D341Med (cell line): ENCODE data around the gene ERGIC1.
A peak's percentile ranks its signal among the peaks of the same experiment; 100 is the strongest.
"Not testable (repeated sequence)": the region's sequence is repeated elsewhere in the genome, so short reads cannot be mapped to it uniquely, and the experiment has no call there.

Source experiments
- DNase-seq: peaks from one replicate; pipeline ENCODE4 v3.0.0; 2012; ENCODE audit warnings: low spot score

Gene ERGIC1, protein sequence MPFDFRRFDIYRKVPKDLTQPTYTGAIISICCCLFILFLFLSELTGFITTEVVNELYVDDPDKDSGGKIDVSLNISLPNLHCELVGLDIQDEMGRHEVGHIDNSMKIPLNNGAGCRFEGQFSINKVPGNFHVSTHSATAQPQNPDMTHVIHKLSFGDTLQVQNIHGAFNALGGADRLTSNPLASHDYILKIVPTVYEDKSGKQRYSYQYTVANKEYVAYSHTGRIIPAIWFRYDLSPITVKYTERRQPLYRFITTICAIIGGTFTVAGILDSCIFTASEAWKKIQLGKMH

DNA sequence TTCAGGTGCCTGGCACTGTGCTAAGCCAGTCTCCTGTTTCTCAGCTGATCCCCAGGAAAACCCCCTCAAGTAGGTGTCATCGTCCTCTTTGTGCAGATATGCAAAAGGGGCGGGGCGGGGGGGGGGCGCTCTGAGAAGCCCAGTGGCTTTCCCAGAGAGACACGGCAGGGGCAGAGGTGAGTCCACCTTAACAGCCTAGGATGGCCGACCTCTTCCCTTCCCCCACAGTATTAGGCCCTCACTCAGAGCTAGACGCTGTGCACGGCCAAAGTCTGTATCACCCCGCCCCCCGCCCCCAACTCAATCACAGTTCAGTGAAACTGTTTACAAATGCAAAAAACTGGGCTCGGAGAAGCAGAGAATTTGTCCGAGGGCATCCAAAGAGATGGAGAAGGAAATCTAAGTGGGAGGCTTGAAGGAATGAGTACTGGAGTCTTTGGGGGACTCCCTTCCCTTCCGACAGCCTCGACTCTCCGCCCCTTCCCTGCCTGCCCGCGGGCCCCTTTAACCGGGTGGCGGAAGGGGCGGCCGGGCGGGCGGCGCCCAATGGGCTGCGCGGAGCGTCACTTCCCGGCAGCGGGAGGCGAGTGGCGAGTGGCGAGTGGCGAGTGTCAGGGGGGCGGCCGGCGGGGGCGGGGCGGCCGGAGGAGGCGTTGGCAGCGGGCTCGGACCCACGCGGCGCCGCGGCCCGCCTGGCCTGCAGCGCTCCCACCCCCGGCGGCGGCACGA lies at the start of gene ERGIC1:
Gene ERGIC1, plus strand, starts transcription at position 566 of the 729 bp plus-strand sequence. Its CDS starts 163 bp downstream, at position 729.
- peak; percentile 92 for DNase-seq

DNA sequence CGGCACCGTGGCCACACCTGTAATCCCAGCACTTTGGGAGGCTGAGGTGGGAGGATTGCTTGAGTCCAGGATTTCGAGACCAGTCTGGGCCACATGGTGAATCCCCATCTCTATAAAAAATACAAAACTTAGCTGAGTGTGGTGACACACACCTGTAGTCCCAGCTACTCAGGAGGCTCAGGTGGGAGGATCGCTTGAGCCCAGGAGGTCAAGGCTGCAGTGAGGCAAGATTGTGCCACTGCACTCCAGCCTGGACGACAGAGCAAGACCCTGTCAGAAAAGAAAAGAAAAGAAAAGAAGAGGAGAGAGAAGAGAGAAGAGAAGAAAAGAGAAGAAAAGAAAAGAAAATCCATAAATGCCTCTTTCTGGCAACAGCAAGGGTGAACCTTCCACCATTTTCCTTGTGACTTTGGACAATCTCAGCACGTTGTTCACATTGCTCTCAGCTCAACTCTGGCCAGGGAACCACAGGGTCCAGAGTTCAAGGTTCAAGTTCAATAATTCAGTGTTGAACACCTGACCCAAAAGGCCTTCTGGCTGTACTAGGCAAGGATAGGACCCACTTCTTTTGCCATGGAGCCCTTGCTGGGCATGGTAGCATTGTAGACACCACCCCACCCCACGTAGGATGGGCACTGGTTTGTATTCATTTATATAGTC lies 48.5 kb upstream of the ERGIC1 start:
- no peak for DNase-seq

DNA sequence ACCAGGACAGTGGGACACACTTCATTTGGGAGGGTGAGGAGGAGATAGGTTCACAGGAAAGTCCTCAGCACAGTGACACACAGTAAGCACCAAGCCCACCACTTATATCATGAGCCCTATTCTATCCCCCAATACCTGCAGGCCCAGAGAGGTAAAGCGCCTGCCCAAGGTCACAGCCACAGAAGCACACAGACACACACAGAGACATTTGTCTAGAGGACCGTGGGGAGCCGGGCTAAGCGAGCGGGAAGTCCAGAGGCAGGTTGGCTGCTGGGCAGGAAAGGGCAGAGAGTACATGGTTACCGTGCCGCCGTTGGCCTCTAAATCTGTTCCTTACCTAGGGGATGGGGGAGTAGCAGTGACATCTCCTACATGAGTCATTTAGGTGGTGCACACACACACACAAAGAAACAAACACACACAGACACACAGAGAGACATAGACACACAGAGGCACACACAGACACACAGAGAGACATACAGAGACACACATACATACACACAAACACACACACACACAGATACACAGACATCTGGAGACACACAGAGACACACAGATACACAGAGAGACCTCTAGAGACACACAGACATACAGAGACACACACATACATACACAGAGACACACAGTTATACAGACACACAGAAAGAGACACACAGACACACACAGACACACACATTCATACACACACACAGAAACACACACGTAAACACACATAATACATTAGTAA lies 47.2 kb upstream of the ERGIC1 start:
- no peak for DNase-seq

DNA sequence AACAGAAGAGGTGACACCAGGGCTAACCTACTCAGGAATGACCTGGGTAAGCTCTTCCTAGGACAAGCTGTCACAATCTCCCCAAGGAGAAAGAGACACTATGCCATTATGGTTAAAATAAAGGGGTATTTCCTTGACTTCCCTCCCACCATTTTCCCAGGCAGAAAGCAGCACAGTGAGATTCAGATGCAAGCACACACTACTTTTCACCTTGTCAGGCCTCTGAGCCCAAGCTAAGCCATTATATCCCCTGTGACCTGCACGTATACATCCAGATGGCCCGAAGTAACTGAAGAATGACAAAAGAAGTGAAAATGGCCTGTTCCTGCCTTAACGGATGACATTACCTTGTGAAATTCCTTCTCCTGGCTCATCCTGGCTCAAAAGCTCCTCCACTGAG lies 46.5 kb upstream of the ERGIC1 start:
- DNase-seq: not testable (repeated sequence)

DNA sequence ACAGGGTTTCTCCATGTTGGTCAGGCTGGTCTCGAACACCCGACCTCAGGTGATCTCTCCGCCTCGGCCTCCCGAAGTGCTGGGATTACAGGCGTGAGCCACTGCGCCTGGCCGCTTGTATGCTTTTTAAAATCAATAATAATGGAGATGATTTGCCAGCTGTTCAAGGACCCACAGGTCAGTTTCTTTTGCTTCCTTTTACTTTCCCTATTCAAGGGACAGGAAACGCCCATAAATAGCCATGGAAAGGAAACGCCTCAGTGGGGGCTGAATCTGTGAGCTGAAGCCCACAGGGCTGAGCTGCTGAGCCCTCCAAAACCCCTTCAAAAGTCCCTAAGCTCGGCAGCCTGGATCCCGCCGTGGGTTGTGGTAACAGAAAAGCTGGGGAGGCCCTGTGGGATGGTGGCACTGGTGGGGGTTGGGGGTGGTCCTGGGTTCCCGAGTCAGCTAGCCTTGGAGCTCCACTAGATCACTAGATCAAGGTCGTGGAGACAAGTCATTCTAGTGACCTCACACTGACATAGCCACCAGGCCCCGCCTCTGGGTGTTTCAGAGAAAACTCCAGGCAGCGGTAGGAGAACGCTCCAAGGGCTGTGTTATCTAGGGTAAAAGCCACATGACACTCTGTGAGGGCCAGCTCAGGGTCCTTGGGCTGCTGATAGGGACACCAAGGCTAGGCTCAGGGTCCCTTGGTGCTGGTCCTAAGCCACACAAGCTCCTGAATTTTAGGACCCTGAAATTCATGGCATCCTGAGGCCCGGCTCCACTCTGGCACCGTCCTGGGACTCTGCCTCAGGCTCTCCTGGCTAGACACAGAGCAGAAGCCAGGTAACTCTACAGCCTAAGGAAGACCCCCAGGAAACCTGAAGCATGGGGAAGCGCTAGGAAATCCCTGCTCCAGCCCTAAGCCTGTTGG lies 45.0 kb upstream of the ERGIC1 start:
- no peak for DNase-seq

DNA sequence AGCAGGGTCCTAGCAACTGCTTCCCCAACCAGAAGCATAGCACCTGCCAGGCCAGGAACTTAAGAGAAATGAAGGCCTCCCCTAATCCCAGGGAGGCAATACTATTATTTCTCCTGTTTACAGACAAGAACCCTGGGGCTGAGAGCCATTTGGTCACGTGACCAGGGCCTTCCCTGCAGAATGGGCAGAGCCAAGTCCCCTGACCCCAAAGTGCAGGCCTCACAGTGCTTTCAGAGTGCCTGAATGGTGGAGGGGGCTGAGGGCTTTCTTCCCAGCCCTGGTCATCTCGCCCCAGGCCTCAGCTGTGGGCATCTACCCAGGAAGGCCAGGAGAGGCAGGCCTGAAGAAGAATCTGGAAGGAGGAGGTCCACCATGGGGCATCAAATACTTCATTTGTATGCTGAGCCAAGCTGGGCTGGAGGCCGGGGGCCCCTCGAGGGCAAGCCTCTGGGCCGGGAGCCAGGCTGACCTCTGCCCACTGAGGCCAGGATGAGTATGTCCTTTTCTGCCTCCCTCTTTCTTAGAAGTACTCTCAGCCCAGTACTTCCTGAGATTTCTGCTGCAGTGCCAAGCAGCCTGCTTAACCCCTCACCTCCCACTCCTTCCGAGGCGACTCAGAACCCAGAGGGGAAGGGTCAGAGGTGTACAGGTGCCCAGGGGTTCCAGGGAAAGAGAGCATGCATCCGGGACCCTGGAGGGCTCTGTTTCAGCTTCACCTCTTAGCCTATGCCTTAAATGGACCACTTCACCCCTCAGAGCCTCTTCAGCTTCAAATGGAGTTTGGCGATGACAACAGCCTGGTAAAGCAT lies 44.2 kb upstream of the ERGIC1 start:
- DNase-seq: no peak

DNA sequence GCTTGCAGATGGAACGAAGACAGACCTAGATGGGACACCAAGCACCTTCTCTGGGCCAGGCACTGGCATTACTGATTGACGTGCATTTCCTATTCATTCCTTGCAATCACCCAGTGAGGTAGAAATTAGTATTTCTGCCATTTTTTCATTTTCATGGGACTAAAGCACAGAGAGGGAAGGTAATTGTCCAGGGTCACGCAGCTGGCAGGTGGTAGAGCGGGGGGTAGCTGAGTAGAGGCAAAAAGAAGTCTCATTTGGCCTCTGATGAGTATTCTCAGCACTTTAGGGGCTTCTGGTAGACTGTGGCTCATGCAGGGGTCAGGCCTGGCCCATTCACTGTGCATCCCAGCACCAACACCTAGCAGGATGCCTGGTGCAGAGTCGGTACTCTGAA lies 43.6 kb upstream of the ERGIC1 start:
- no peak for DNase-seq

DNA sequence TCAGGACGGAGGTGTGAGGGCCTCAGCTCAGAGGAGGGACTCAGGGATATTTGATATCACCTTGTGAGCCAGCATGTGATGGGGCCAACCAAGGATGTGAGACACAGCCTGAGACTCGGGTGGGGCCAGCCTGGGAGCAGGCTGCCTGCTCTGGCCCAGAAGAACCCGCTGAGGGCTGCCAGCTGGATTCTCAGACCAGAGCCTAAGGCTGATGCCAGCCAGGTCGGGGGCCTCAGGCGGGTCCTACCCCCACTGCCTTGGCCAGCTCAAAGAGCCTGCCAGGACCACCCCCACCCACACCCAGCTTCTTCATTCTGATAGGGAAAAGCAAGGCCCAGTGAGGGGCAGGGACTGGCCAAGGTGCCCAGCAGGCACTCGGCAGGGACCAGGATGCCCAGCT lies 42.8 kb upstream of the ERGIC1 start:
- DNase-seq: no peak

DNA sequence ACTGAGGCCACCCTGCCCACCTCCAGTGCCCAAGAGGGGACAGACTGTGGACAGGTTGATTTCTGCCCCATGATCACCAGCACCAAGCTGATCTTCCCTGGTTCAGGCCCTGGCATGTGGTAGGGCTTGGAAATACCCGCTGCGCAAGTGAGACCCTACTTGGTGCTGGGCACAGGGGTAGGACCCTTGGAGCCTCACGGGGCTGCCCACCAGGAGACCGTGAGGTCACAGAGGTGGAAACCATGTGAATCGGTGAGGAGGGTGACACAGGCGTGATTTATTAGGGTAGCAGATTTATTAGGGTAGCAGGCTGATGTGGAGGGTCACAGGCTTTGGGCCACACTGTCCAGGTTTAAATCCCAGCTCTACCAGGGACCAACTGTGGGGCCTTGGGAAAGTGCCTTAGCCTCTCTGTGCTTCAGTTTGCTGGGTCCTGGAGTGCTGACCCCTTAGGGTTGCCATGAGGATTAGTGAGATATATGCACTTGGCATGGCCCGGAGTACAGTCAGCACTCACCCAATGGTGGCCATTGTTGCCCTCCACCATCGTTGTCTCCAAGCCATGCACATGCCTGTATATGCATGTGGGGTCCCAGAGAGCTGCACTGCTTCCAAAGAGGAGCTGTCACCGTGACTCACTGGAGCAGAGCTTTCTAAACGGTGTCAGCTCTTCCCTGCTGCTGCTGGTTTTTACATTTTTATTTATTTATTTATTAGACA lies 42.2 kb upstream of the ERGIC1 start:
- DNase-seq: no peak

DNA sequence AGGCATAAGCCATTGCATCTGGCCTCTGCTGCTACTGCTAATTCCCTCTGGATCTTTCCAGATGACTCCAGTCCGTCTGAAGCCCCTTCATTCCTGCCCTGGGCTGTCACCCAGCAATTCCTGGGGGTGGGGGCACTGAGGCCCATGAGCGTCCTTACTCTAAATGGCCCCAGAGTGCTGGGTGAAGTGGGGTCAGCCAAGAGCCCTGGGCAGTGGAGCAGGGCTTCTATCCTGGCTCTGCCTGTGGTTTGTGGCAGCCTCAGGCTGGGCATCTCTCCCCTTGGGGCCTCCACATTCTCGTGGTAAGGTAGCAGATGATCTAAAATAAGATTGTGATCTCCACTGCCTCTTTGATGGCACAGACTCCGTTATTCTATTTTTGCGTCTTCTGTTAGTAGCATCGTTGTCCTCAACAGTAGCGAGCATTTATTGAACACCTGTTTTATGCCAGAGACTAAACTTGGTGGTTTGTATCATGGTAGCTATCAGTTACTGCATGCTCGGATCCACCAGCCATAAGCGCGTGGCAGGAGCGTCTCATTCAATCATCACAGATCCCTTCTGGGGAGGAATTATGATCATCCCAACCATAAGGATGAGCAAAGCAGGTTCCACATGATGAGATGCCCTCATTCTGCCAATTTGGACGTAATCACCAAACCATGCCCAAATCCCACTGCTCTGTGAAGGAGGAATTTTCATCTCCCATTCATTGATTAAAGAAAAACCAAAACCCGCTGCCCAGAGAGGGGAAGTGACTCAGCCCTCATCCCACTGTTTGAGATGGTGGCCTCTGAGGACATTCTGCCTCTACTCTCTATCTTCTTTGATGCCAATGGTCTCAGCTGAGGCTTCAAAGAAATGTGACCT lies 41.1 kb upstream of the ERGIC1 start:
- DNase-seq: no peak

DNA sequence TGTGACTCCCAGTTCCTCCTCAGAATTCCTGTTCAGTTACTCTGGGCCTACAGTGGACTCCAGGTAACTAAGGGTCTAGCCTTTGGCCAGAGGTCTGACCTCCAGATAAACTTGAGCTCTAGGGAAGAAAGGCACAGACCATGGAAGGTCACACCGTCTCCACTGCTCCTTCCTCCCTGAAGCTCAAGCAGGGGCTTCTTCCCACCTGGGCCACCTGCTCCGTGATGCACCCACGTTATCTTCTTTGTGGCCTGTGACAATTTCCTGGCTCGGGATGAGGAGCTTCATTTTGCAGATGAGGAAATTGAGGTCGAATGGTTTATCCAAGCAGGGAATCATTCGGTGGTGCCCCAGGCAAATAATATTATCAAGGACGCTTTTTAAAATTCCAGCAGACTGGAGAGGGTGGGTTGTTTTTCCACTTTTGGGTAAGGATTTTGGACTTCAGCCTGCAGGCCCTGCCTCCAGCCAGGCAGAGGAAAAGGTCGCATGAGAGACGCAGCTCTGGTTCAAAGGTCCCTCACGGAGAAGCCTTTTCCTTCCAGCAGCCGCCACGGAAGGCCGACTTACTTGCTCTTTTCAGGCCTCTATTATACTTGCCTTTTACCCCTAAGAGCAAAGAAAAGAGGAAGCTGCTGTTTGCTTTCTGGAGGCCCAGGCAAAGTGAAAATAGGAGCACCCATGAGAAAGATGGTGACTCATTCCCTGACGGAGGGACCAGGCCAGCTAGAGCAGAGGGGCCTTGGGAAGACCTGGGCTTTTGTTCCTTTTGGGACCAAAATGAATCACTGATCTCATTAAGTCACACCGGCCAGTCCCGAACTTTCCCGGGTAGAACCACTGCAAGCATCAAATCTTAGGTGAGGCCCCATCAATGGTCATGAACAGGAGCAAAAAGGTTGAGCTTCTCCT lies 40.2 kb upstream of the ERGIC1 start:
- DNase-seq: no peak

DNA sequence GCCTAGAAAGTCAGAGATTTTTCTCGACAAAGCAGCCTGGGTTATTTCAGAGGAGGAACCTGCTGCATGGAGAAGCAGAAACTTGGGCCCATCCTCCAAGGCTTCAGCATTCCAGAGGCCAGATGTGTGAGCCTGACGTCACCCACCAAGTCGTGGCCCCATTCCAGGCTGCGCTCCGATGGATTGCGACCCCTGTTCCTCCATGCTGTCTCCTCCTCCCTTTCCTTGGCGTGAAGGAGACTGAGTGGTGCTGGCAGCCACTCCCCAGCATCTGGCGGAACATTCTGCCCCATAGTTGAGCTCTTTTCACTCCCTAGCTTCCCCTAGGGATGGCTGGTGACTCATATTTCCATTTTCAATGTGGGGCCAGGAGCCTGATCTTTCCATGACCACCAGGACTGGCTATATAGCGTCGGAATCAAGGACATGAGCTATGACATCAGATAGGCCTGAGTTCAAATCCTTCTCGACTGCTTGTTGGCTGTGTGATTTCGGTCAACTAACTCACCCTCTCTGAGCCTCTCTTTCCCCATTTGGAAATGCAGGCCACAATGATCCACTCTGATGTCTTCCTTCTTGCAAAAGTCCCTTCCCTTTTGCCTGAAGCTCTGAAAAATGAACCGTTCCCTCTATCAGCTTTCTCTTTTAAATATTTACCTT lies 38.6 kb upstream of the ERGIC1 start:
- peak; percentile 47 for DNase-seq

DNA sequence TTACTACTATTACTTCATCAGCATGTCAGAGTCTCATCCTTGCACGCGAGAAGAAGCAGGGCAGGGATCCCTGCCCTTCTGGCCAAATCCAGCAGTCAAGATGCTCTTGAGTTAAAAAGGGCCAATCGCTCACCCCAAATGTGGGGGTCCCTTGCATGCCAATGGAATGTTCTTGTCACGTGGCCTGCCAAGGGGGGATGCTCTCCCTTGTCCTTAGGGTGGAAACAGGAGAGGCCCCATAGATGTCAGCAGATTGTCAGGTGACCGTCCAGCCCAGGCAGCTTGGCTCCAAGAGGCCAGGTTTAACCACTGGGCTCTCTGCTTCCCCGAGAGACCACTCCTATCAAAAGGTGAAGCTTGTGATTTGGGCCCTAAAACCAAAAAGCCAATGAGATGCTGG lies 37.7 kb upstream of the ERGIC1 start:
- DNase-seq: no peak

DNA sequence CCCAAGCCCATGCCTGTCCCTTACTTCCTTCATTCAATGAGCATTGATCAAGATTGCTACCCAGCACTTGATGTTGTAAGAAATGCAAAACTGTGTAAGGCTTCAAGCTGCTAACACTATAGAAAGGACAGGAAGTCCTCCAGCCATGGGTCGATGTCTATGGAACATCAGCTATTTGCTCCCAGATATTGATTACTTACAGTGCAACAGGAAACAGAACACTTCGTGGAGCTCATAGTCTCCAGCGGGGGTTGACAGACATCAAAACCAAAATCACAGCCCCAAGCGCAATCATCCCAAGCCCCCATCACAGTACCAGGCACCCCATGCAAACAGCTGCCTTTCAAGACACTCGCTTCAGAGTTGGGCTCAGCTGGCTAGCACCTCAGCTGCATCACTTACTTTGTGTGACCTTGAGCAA lies 36.3 kb upstream of the ERGIC1 start:
- DNase-seq: no peak

DNA sequence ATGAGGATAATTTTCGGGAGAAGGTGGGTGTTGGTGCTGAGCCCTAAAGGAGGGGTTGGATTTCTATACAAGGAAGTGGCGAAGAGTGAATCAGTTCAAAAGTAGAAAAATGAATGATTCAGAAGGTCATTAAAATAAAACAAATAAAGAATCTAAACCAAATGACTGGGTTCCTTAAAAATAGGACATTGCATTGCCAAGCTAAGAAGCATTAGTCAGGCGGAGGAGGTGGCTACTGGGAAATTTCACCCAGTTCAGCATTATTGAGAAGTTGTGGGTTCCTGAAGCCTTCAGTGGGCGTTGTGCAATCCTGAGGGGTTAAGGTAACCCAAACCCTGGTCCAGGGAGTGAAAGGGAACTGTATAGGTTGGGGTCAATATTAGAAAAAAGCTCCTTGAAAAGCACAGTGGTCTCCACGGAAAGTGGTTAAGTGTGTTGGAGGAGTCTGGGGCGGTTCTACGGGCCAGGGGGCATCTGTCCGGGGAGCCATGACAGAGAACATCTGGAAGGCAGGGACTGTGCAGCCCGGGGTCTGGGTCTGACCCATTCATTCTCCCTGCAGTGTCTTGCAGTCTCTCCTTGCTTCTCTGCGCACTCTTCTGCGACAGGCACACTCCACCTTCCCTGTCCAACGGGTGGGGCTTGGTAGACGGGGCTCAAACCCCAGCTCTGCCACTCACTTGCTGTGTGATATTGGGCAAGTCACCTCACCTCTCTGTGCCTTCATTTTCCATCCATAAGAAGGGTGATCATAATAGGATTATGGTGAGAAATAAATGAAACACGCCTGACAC lies 35.4 kb upstream of the ERGIC1 start:
- no peak for DNase-seq

DNA sequence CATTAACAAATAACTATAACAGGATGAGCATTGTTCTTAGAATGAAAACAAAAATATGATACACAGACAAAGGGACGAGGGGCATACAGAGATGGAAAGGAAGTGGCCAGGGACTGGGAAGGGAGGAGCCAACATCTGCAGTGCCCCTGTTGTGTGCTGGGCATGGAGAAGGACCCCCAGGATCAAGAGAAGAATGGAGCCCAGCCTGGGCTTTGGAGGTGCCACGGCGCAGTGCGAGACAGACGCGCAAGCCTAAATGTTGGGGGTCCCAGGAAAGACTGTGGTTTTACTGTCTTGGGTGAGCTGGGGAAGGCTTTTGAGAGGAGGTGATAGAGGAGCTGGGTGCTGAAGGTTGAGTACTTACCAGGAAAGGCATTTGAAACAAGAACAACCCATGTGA lies 34.6 kb upstream of the ERGIC1 start:
- DNase-seq: no peak
